Mucosa of stomach (tissue), 1 donor: Measurements from ENCODE around the gene TIMM10.
A peak's percentile ranks its signal among the peaks of the same experiment; 100 is the strongest.

Experiments used
- H3K27me3 ChIP-seq: one replicate; pipeline ENCODE4 v1.7.0; 2013; ENCODE audit warnings: mild to moderate bottlenecking, low read length; ENCODE audit not compliant: control insufficient read depth, insufficient read depth
- H3K36me3 ChIP-seq: one replicate; pipeline ENCODE4 v1.7.0; 2013; ENCODE audit warnings: low read length; ENCODE audit not compliant: control insufficient read depth, insufficient read depth
- H3K4me1 ChIP-seq: one replicate; pipeline ENCODE4 v1.7.0; 2013; ENCODE audit warnings: mild to moderate bottlenecking, low read length; ENCODE audit not compliant: control insufficient read depth, insufficient read depth
- H3K4me3 ChIP-seq: one replicate; pipeline ENCODE4 v1.7.0; 2013; ENCODE audit warnings: low read length
- H3K9ac ChIP-seq: one replicate; pipeline ENCODE4 v1.7.0; 2013; ENCODE audit warnings: mild to moderate bottlenecking, low read length, moderate library complexity
- H3K9me3 ChIP-seq: one replicate; pipeline ENCODE4 v1.7.0; 2013; ENCODE audit warnings: mild to moderate bottlenecking, low read length, moderate library complexity; ENCODE audit not compliant: control insufficient read depth
- donor health status: Pancreatic carcinoma.

Gene TIMM10

GRCh38 chr11:57513452-57513795 is 17.1 kb downstream of the TIMM10 start:
- no peaks in the 10 kb centered on the region for H3K27me3 ChIP-seq
- no peak overlapping the region for H3K9ac ChIP-seq
- H3K4me1 ChIP-seq: peaks cover 14% of the 10 kb centered on the region
- H3K4me3 ChIP-seq: no peak overlapping the region
- no peaks in the 10 kb centered on the region for H3K36me3 ChIP-seq
- no peaks in the 10 kb centered on the region for H3K9me3 ChIP-seq

- Histone ChIP-seq H3K9me3 (no peaks in the 10 kb centered on the region), H3K27me3 (no peaks in the 10 kb centered on the region), H3K36me3 (no peaks in the 10 kb centered on the region), H3K9ac (no peak overlapping the region), H3K4me3 (no peak overlapping the region), H3K4me1 (peaks cover 14% of the 10 kb centered on the region)
Observed at GRCh38 chr11:57512646-57513451, 17.7 kb downstream of the TIMM10 start.

- Histone ChIP-seq H3K4me3 (no peak overlapping the region), H3K9me3 (no peaks in the 10 kb centered on the region), H3K27me3 (no peaks in the 10 kb centered on the region), H3K9ac (no peak overlapping the region), H3K4me1 (peaks cover 14% of the 10 kb centered on the region), H3K36me3 (no peaks in the 10 kb centered on the region)
Observed at GRCh38 chr11:57511741-57512430, 18.7 kb downstream of the TIMM10 start.

- Histone ChIP-seq H3K4me3 (no peak overlapping the region), H3K36me3 (no peaks in the 10 kb centered on the region), H3K27me3 (no peaks in the 10 kb centered on the region), H3K9me3 (no peaks in the 10 kb centered on the region), H3K9ac (no peak overlapping the region), H3K4me1 (peaks cover 1% of the 10 kb centered on the region)
Observed at GRCh38 chr11:57508341-57509170, 22.0 kb downstream of the TIMM10 start.

GRCh38 chr11:57506522-57506921 is 24.0 kb downstream of the TIMM10 start:
- no peaks in the 10 kb centered on the region for H3K27me3 ChIP-seq
- H3K36me3 ChIP-seq: no peaks in the 10 kb centered on the region
- no peak overlapping the region for H3K4me3 ChIP-seq
- peaks cover 6% of the 10 kb centered on the region for H3K4me1 ChIP-seq
- no peak overlapping the region for H3K9ac ChIP-seq
- no peaks in the 10 kb centered on the region for H3K9me3 ChIP-seq

- Histone ChIP-seq H3K27me3 (no peaks in the 10 kb centered on the region), H3K36me3 (no peaks in the 10 kb centered on the region), H3K4me1 (peaks cover 19% of the 10 kb centered on the region), H3K4me3 (no peak overlapping the region), H3K9me3 (no peaks in the 10 kb centered on the region), H3K9ac (no peak overlapping the region)
Observed at GRCh38 chr11:57504511-57504910, 26.0 kb downstream of the TIMM10 start.

GRCh38 chr11:57502870-57503269 is 27.7 kb downstream of the TIMM10 start:
- H3K9ac ChIP-seq: no peak overlapping the region

GRCh38 chr11:57502376-57502775 is 28.2 kb downstream of the TIMM10 start:
- Histone ChIP-seq H3K4me3 (no peak overlapping the region), H3K36me3 (no peaks in the 10 kb centered on the region), H3K9ac (no peak overlapping the region), H3K27me3 (no peaks in the 10 kb centered on the region), H3K9me3 (no peaks in the 10 kb centered on the region), H3K4me1 (peaks cover 40% of the 10 kb centered on the region)

More at GRCh38 chr11:57502870-57503269, 27.7 kb downstream of the TIMM10 start:
- Histone ChIP-seq H3K27me3 (no peaks in the 10 kb centered on the region), H3K4me1 (peaks cover 35% of the 10 kb centered on the region), H3K36me3 (no peaks in the 10 kb centered on the region), H3K4me3 (no peak overlapping the region), H3K9me3 (no peaks in the 10 kb centered on the region)

- H3K4me1 ChIP-seq: peaks cover 44% of the 10 kb centered on the region
Observed at GRCh38 chr11:57501953-57502352, 28.6 kb downstream of the TIMM10 start.

GRCh38 chr11:57500926-57501325 is 29.6 kb downstream of the TIMM10 start:
- Histone ChIP-seq H3K9me3 (no peaks in the 10 kb centered on the region), H3K9ac (no peak overlapping the region), H3K4me1 (peaks cover 51% of the 10 kb centered on the region), H3K36me3 (no peaks in the 10 kb centered on the region), H3K27me3 (no peaks in the 10 kb centered on the region), H3K4me3 (no peak overlapping the region)

More at GRCh38 chr11:57501953-57502352, 28.6 kb downstream of the TIMM10 start:
- Histone ChIP-seq H3K36me3 (no peaks in the 10 kb centered on the region), H3K27me3 (no peaks in the 10 kb centered on the region), H3K4me3 (no peak overlapping the region), H3K9ac (no peak overlapping the region), H3K9me3 (no peaks in the 10 kb centered on the region)

- H3K36me3 ChIP-seq: no peaks in the 10 kb centered on the region
- no peaks in the 10 kb centered on the region for H3K27me3 ChIP-seq
- H3K4me3 ChIP-seq: no peak overlapping the region
- H3K9ac ChIP-seq: no peak overlapping the region
- H3K9me3 ChIP-seq: no peaks in the 10 kb centered on the region
- H3K4me1 ChIP-seq: peaks cover 51% of the 10 kb centered on the region
Observed at GRCh38 chr11:57500515-57500914, 30.0 kb downstream of the TIMM10 start.

- Histone ChIP-seq H3K36me3 (no peaks in the 10 kb centered on the region), H3K4me1 (peaks cover 51% of the 10 kb centered on the region), H3K9ac (no peak overlapping the region), H3K4me3 (peak overlapping the region; percentile 18), H3K27me3 (no peaks in the 10 kb centered on the region), H3K9me3 (no peaks in the 10 kb centered on the region)
Observed at GRCh38 chr11:57499983-57500461, 30.5 kb downstream of the TIMM10 start.
